NOMO-1 (cell line): Measurements from ENCODE around the gene KCMF1.
A peak's percentile ranks its signal among the peaks of the same experiment; 100 is the strongest.

Experiments
- DNase-seq, 2 experiments: peaks; one replicate each; lab custom pipeline; 2025; ENCODE audit not compliant: unreplicated experiment in 2 of 2; lab: John Stamatoyannopoulos, UW

Gene KCMF1

GRCh38 chr2:84954329-84954728 is 16.6 kb upstream of the KCMF1 start:
- DNase-seq: no peak

GRCh38 chr2:84956334-84957297 is 14.3 kb upstream of the KCMF1 start:
- DNase-seq: no peak

- no peak for DNase-seq
Observed at GRCh38 chr2:84957771-84958134, 13.2 kb upstream of the KCMF1 start.

GRCh38 chr2:84958135-84959059 is 12.6 kb upstream of the KCMF1 start:
- DNase-seq: no peak

GRCh38 chr2:84959095-84959565 is 11.8 kb upstream of the KCMF1 start:
- peak in 1 of 2 experiments; percentile 21 for DNase-seq

GRCh38 chr2:84959566-84960506 is 11.1 kb upstream of the KCMF1 start:
- DNase-seq: no peak

GRCh38 chr2:84962917-84963316 is 8.0 kb upstream of the KCMF1 start:
- DNase-seq: no peak

GRCh38 chr2:84963323-84963691 is 7.7 kb upstream of the KCMF1 start:
- DNase-seq: no peak

- DNase-seq: peak; percentile 72 to 91
Observed at GRCh38 chr2:84963692-84964405, 7.1 kb upstream of the KCMF1 start.

GRCh38 chr2:84964406-84965191 is 6.4 kb upstream of the KCMF1 start:
- peak in 1 of 2 experiments; percentile 76 for DNase-seq

- DNase-seq: no peak
Observed at GRCh38 chr2:84965192-84965516, 5.8 kb upstream of the KCMF1 start.

- DNase-seq: no peak
Observed at GRCh38 chr2:84965827-84966226, 5.1 kb upstream of the KCMF1 start.

GRCh38 chr2:84966731-84967130 is 4.2 kb upstream of the KCMF1 start:
- no peak for DNase-seq

GRCh38 chr2:84969511-84970209 is 1.3 kb upstream of the KCMF1 start:
- peak; percentile 18 to 54 for DNase-seq

GRCh38 chr2:84970210-84970867 is 622 bp upstream of the KCMF1 start:
- DNase-seq: peak; percentile 59 to 65

GRCh38 chr2:84971510-84972206 is 697 bp downstream of the KCMF1 start:
- peak; percentile 19 to 65 for DNase-seq

GRCh38 chr2:84972207-84972783 is 1.3 kb downstream of the KCMF1 start:
- DNase-seq: no peak
